GM23338 (cell line): ENCODE data around the gene ABAT. TPM values are rescaled to one million over a fixed set of nuclear protein-coding genes. Genes with fewer than 3 reads are reported as not detected.

ENCODE experiments used
- ATAC-seq: fragments of 200-7000 bp; cut with Tn5 transposase; 3 replicates; pipeline ENCODE4 v1.9.1; 2020
- DNase-seq: peaks from one replicate; pipeline ENCODE4 v3.0.0-alpha.2; 2015; ENCODE audit warnings: low spot score
- H2AFZ ChIP-seq: fragments of 200-600 bp; sonication (generic); 2 replicates; pipeline ENCODE4 v1.8.0; 2016; ENCODE audit warnings: antibody characterized with exemption, mild to moderate bottlenecking, moderate library complexity
- H3F3A ChIP-seq: fragments of 200-600 bp; sonication (generic); replicated peaks from 2 replicates; pipeline ENCODE4 v1.8.0; 2017; ENCODE audit warnings: antibody characterized with exemption, mixed run types, low read depth
- H3K27ac ChIP-seq: fragments of 200-600 bp; sonication (generic); 2 replicates; pipeline ENCODE4 v1.6.1; 2016; ENCODE audit warnings: low read depth
- H3K27me3 ChIP-seq: fragments of 200-600 bp; sonication (generic); 2 replicates; pipeline ENCODE4 v1.8.0; 2016; ENCODE audit warnings: mild to moderate bottlenecking, mixed run types, moderate library complexity; ENCODE audit not compliant: insufficient read depth
- H3K36me3 ChIP-seq: fragments of 200-600 bp; sonication (generic); 2 replicates; pipeline ENCODE4 v1.8.0; 2016; ENCODE audit warnings: mild to moderate bottlenecking; ENCODE audit not compliant: insufficient read depth
- H3K4me1 ChIP-seq: fragments of 200-600 bp; sonication (generic); 2 replicates; pipeline ENCODE4 v1.8.0; 2016; ENCODE audit warnings: mild to moderate bottlenecking, moderate library complexity; ENCODE audit not compliant: insufficient read depth
- H3K4me2 ChIP-seq: fragments of 200-600 bp; sonication (generic); 2 replicates; pipeline ENCODE4 v1.7.1; 2017; ENCODE audit warnings: mixed run types
- H3K4me3 ChIP-seq: fragments of 200-600 bp; sonication (generic); 2 replicates; pipeline ENCODE4 v1.6.1; 2016; ENCODE audit warnings: mixed run types
- H3K79me2 ChIP-seq: fragments of 200-600 bp; sonication (generic); replicated peaks from 2 replicates; pipeline ENCODE4 v1.8.0; 2017; ENCODE audit warnings: mild to moderate bottlenecking; ENCODE audit not compliant: insufficient read depth
- H3K9me2 ChIP-seq: fragments of 200-600 bp; sonication (generic); 2 replicates; pipeline ENCODE4 v1.8.0; 2017; ENCODE audit not compliant: insufficient read depth
- H4K20me1 ChIP-seq: fragments of 200-600 bp; sonication (generic); replicated peaks from 2 replicates; pipeline ENCODE4 v1.8.0; 2017; ENCODE audit warnings: mild to moderate bottlenecking; ENCODE audit not compliant: insufficient read depth
- H3K27ac Mint-ChIP-seq: 2 replicates; pipeline ENCODE4 v1.8.0; 2020; ENCODE audit warnings: inconsistent platforms, mild to moderate bottlenecking, moderate library complexity, mixed read lengths
- H3K27me3 Mint-ChIP-seq: 3 replicates; pipeline ENCODE4 v1.8.0; 2022; ENCODE audit warnings: low read depth, mild to moderate bottlenecking, moderate library complexity, mixed read lengths, inconsistent platforms; ENCODE audit not compliant: insufficient read depth, poor library complexity
- H3K36me3 Mint-ChIP-seq: 3 replicates; pipeline ENCODE4 v1.8.0; 2021; ENCODE audit warnings: low read depth, mild to moderate bottlenecking, inconsistent platforms, moderate library complexity, mixed read lengths
- H3K4me1 Mint-ChIP-seq: 3 replicates; pipeline ENCODE4 v1.8.0; 2020; ENCODE audit warnings: mild to moderate bottlenecking, inconsistent platforms, mixed read lengths
- H3K4me3 Mint-ChIP-seq: 3 replicates; pipeline ENCODE4 v1.8.0; 2021; ENCODE audit warnings: moderate library complexity, mild to moderate bottlenecking, inconsistent platforms, mixed read lengths
- H3K9me3 Mint-ChIP-seq: 3 replicates; pipeline ENCODE4 v1.8.0; 2020; ENCODE audit warnings: moderate library complexity, mild to moderate bottlenecking, inconsistent platforms, mixed read lengths
- ETS1 ChIP-seq: IDR thresholded peaks from 2 replicates; pipeline ENCODE4 v1.6.1; 2016; ENCODE audit warnings: antibody characterized with exemption
- EZH2 ChIP-seq: fragments of 200-600 bp; sonication (generic); IDR thresholded peaks from one replicate; pipeline ENCODE4 v1.8.0; 2017; ENCODE audit warnings: antibody characterized with exemption, mild to moderate bottlenecking, low read depth; ENCODE audit not compliant: unreplicated experiment
- JUNB ChIP-seq: IDR thresholded peaks from one replicate; pipeline ENCODE4 v1.6.1; 2016; ENCODE audit warnings: antibody characterized with exemption; ENCODE audit not compliant: unreplicated experiment
- POLR2AphosphoS5 ChIP-seq: IDR thresholded peaks from 2 replicates; pipeline ENCODE4 v1.6.1; 2016; ENCODE audit warnings: antibody characterized with exemption, low read depth
- STAT1 ChIP-seq: IDR thresholded peaks from one replicate; pipeline ENCODE4 v1.6.1; 2016; ENCODE audit warnings: antibody characterized with exemption; ENCODE audit not compliant: unreplicated experiment
- ZNF114 ChIP-seq: fragments of 250-450 bp; sonication (Bioruptor Pico); IDR thresholded peaks from 2 replicates; pipeline ENCODE4 v1.5.0; 2020; ENCODE audit warnings: mild to moderate bottlenecking, moderate library complexity
- ZNF331 ChIP-seq: fragments of 250-450 bp; sonication (Bioruptor Pico); IDR thresholded peaks from 2 replicates; pipeline ENCODE4 v1.5.0; 2020; ENCODE audit warnings: low read depth, mild to moderate bottlenecking, moderate library complexity
- polyA plus RNA-seq: library from polyadenylated mRNA; unstranded; fragments of >200 nt; fragmentation: Nextera tagmentation; extraction: Ambion mirVana; gene quantifications from 2 replicates; pipeline ENCODE4 v1.2.1, GENCODE V29; 2016
- total RNA-seq: library from RNA; depleted of rRNA; stranded (reverse); fragments of >200 nt; shearing (Covaris generic); gene quantifications from 2 replicates; pipeline ENCODE4 v1.2.3, GENCODE V29; 2014
- TF ChIP-seq, protein P1 (sequence below): IDR thresholded peaks from one replicate; pipeline ENCODE4 v1.6.1; 2018; ENCODE audit warnings: antibody characterized with exemption; ENCODE audit not compliant: unreplicated experiment
- TF ChIP-seq, protein P2 (sequence below), 2 experiments: fragments of 200-600 bp in 1 of 2; sonication (generic) in 1 of 2; conservative IDR thresholded peaks; 2 replicates each; pipeline versions ENCODE4 v1.5.1 to v1.6.1; 2016 to 2017; ENCODE audit warnings: antibody characterized with exemption in 2 of 2, low read depth in 2 of 2, mild to moderate bottlenecking in 2 of 2, moderate library complexity in 1 of 2

Gene ABAT
- total and polyA plus RNA-seq, 2 experiments from 2014 or later: 4.4 to 8.8 TPM

- TF ChIP-seq, protein P1, sequence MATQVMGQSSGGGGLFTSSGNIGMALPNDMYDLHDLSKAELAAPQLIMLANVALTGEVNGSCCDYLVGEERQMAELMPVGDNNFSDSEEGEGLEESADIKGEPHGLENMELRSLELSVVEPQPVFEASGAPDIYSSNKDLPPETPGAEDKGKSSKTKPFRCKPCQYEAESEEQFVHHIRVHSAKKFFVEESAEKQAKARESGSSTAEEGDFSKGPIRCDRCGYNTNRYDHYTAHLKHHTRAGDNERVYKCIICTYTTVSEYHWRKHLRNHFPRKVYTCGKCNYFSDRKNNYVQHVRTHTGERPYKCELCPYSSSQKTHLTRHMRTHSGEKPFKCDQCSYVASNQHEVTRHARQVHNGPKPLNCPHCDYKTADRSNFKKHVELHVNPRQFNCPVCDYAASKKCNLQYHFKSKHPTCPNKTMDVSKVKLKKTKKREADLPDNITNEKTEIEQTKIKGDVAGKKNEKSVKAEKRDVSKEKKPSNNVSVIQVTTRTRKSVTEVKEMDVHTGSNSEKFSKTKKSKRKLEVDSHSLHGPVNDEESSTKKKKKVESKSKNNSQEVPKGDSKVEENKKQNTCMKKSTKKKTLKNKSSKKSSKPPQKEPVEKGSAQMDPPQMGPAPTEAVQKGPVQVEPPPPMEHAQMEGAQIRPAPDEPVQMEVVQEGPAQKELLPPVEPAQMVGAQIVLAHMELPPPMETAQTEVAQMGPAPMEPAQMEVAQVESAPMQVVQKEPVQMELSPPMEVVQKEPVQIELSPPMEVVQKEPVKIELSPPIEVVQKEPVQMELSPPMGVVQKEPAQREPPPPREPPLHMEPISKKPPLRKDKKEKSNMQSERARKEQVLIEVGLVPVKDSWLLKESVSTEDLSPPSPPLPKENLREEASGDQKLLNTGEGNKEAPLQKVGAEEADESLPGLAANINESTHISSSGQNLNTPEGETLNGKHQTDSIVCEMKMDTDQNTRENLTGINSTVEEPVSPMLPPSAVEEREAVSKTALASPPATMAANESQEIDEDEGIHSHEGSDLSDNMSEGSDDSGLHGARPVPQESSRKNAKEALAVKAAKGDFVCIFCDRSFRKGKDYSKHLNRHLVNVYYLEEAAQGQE: no peak
- TF ChIP-seq ZNF114 (no peak), EZH2 (no peak), ZNF331 (no peak), STAT1 (no peak), JUNB (no peak)
Measured at GRCh38 chr16:8679151-8679550, 4.7 kb downstream of the ABAT start (continued).

DNA sequence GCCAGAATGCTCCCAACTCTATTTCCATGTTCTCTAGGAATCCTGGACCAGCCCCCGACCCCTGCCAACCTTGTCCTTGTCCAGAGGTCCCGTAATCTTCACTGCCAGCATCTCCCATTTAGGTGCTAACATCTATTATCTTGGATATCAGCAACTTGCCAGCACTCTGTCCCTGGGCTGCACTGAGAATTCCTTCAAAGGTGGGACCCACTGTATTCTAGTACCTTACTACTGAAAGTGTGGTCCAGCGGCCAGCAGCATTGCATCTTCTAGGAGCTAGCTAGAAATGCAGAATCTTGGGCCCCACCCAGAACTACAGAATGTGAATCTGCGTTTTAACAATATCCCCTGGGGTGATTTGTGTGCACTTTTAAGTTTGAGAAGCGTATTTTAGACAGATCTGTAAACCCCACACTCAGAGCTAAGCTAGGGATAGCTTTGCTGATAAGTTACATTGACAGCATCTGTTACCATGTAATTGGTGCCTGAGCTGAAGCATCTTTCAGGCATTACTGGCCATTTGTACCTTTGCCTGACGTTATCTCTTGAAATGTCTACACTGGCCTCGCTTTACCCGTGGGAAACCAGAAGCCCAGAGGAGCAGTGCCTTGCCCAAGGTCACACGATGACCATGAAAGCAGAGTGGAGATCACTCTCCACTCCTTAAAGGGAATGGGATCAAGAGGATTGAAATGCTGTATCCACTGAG, 8.3 kb downstream of the ABAT start:
- H3K4me2 ChIP-seq: no peak overlapping the region
- no peaks in the 10 kb centered on the region for H3F3A ChIP-seq
- DNase-seq: no peak
- Mint-ChIP-seq H3K27me3 (no peaks in the 10 kb centered on the region), H3K4me3 (no peak overlapping the region), H3K27ac (no peak overlapping the region), H3K4me1 (peaks cover 23% of the 10 kb centered on the region), H3K9me3 (no peaks in the 10 kb centered on the region), H3K36me3 (peaks cover 3% of the 10 kb centered on the region; the same call in 1 of the 3 replicates)
- no peaks in the 10 kb centered on the region for H3K36me3 ChIP-seq
- 0 out of 2 replicates have a peak, but pooled peaks cover 12% of the 10 kb centered on the region for H3K4me1 ChIP-seq
- H3K79me2 ChIP-seq: no peaks in the 10 kb centered on the region
- ATAC-seq: no peak
- no peaks in the 10 kb centered on the region for H3K27me3 ChIP-seq
- H3K4me3 ChIP-seq: no peak overlapping the region
- H3K9me2 ChIP-seq: no peaks in the 10 kb centered on the region
- TF ChIP-seq ETS1 (no peak), POLR2AphosphoS5 (no peak)
- TF ChIP-seq, protein P2, sequence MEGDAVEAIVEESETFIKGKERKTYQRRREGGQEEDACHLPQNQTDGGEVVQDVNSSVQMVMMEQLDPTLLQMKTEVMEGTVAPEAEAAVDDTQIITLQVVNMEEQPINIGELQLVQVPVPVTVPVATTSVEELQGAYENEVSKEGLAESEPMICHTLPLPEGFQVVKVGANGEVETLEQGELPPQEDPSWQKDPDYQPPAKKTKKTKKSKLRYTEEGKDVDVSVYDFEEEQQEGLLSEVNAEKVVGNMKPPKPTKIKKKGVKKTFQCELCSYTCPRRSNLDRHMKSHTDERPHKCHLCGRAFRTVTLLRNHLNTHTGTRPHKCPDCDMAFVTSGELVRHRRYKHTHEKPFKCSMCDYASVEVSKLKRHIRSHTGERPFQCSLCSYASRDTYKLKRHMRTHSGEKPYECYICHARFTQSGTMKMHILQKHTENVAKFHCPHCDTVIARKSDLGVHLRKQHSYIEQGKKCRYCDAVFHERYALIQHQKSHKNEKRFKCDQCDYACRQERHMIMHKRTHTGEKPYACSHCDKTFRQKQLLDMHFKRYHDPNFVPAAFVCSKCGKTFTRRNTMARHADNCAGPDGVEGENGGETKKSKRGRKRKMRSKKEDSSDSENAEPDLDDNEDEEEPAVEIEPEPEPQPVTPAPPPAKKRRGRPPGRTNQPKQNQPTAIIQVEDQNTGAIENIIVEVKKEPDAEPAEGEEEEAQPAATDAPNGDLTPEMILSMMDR (conservative IDR thresholded peaks at IDR 0.05; ENCODE audit: low read depth in 2 of 2): no peak
- no peak overlapping the region for H2AFZ ChIP-seq
- H4K20me1 ChIP-seq: no peaks in the 10 kb centered on the region
- no peak overlapping the region for H3K27ac ChIP-seq
